RWPE1 (cell line): ENCODE measurements around the gene TNNI3K.

Source experiments
- CTCF ChIA-PET: fragments of 350-600 bp; sonication (Branson Sonifier 250); formaldehyde crosslinking; extraction: SDS; loops from one replicate; lab custom pipeline; 2021; lab: Yijun Ruan, JAX
- POLR2A ChIA-PET: fragments of 400-600 bp; formaldehyde crosslinking; extraction: SDS; loops from one replicate; lab custom pipeline; 2020; ENCODE audit warnings: antibody characterized with exemption; ENCODE audit not compliant: low non-redundant PET; lab: Yijun Ruan, JAX
- DNase-seq: peaks from one replicate; pipeline ENCODE4 v3.0.0; 2012; ENCODE audit warnings: low spot score
- H3K27ac ChIP-seq: fragments of 450-650 bp; 2 replicates; pipeline ENCODE4 v1.5.1; 2017
- TF ChIP-seq, protein P1 (sequence below): fragments of 450-650 bp; conservative IDR thresholded peaks from 2 replicates; pipeline ENCODE4 v1.5.1; 2017; ENCODE audit warnings: low read depth, mild to moderate bottlenecking

Gene TNNI3K

DNA sequence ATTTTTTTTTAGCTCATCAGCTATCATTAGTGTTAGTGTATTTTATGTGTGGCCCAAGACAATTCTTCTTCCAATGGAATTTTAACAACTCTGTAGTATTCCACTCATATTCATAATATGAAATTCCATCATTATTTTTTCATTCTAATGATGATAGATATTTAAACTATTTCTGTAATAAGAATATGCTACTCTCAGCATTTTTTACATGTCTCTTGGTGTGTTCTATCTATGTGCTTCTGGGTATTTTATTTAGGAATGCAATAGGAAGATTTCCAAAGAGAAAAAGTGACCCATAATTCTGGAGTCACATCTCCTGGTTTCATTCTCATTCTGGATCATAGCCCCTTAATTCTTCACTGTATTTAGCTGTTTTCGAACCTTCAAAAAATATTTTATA is 167.7 kb downstream of the TNNI3K start:
- H3K27ac ChIP-seq = no peak overlapping the region
- TF ChIP-seq, protein P1, sequence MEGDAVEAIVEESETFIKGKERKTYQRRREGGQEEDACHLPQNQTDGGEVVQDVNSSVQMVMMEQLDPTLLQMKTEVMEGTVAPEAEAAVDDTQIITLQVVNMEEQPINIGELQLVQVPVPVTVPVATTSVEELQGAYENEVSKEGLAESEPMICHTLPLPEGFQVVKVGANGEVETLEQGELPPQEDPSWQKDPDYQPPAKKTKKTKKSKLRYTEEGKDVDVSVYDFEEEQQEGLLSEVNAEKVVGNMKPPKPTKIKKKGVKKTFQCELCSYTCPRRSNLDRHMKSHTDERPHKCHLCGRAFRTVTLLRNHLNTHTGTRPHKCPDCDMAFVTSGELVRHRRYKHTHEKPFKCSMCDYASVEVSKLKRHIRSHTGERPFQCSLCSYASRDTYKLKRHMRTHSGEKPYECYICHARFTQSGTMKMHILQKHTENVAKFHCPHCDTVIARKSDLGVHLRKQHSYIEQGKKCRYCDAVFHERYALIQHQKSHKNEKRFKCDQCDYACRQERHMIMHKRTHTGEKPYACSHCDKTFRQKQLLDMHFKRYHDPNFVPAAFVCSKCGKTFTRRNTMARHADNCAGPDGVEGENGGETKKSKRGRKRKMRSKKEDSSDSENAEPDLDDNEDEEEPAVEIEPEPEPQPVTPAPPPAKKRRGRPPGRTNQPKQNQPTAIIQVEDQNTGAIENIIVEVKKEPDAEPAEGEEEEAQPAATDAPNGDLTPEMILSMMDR = no peak
- ChIA-PET POLR2A (no interaction called here), CTCF (no interaction called here)
- DNase-seq = no peak

GRCh38 chr1:74403606-74404005 is 168.4 kb downstream of the TNNI3K start:
- TF ChIP-seq, protein P1 = no peak
- ChIA-PET CTCF (no interaction called here), POLR2A (no interaction called here)
- H3K27ac ChIP-seq = no peak overlapping the region
- DNase-seq = no peak

DNA sequence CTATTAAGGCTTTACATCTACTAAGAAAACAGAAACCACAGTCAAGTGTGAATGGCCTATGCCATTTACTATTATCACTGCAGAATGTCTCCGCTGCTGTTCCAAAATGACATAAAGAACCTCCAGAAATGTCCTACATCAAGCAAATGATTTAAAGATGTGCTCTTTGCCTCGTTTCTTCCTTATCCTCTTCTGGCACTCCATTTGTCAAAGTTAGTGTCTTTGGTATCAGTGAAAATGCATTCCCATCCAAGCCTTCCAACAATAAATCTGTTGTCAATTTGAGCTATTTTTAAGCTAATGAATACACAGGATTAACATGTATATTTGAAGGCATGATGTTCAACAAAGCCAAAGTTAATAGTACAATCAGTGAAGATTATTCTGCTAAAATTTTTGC is 171.6 kb downstream of the TNNI3K start:
- no peak overlapping the region for H3K27ac ChIP-seq
- CTCF ChIA-PET = interaction anchor here (0.6 kb wide), 1 partner anchor 437 kb away, joined by 3 read pairs; no protein-coding TSS in a partner anchor

DNA sequence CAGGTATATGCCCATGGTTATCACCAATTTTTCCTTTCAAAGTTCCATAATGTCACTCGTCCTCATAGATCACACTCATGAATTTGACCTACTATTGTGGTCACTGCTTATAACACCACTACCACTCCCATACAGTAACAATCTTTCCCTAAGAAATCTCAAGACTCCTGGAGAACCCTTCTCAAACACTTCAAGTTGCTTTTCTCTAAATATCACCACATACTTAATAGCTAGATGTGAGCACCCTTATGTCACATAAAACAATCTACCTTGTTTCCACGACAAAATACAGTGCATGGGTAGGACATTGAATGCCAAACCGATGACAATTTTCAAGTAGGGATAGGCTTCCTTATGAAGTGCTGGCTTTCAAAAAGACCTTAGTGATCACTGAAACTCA is 172.7 kb downstream of the TNNI3K start:
- TF ChIP-seq, protein P1 = no peak
- CTCF ChIA-PET = no interaction called here
- POLR2A ChIA-PET = no interaction called here
- no peak overlapping the region for H3K27ac ChIP-seq
- no peak for DNase-seq

More for the DNA sequence above, 171.6 kb downstream of the TNNI3K start:
- TF ChIP-seq, protein P1 = no peak
- DNase-seq = no peak
- POLR2A ChIA-PET = no interaction called here

DNA sequence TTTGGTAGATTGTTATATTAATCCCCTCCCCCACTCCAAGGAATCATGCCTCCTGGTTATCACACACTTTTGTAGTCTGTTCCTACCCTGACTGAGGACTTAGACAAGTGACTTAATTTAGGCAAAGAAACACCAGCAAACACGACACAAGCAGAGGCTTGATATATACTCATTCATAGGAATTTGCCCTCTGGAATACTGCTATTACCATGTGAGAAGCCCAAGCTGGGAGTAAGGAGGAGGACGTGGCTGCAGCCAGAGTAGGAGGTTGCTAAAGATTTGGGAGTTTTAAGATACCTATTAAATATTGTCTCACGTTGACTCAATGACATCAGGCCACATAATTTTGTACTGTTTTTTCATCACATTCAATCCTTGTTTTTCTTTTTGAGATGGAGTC is 177.1 kb downstream of the TNNI3K start:
- DNase-seq = no peak
- TF ChIP-seq, protein P1 = no peak
- POLR2A ChIA-PET = no interaction called here
- H3K27ac ChIP-seq = no peak overlapping the region
- CTCF ChIA-PET = interaction anchor here (0.6 kb wide), 1 partner anchor 1937 kb away, joined by 4 read pairs; no protein-coding TSS in a partner anchor

DNA sequence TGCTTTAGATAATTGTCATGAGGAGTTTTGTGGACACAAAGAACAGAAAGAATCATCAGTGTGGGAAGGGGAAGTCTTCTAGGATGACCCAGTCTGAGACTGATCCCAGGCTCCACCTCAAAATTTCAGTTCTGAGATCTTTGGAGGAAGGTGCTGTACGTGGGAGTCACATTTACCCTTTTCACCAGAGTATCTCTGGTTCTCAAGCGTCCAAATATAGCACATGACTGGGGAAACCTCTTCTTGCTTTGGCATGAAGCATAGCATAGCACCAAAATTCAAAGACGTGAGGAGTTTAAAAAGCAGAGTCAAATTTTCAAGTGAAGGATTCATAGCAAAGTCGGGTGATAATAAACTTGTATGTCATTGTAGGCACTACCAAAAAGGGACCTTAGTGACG is 180.7 kb downstream of the TNNI3K start:
- TF ChIP-seq, protein P1 = no peak
- ChIA-PET CTCF (no interaction called here), POLR2A (no interaction called here)
- no peak overlapping the region for H3K27ac ChIP-seq
- DNase-seq = no peak
